Measurements from ENCODE around the gene DEAF1. TPM values are rescaled to one million over a fixed set of nuclear protein-coding genes. Genes with fewer than 3 reads are reported as not detected.
A peak's percentile ranks its signal among the peaks of the same experiment; 100 is the strongest.

DEAF1 gene
- total and polyA plus RNA-seq, 3 experiments from 2014 or later: 36.3 to 54.6 (median 52.1) TPM

DNA sequence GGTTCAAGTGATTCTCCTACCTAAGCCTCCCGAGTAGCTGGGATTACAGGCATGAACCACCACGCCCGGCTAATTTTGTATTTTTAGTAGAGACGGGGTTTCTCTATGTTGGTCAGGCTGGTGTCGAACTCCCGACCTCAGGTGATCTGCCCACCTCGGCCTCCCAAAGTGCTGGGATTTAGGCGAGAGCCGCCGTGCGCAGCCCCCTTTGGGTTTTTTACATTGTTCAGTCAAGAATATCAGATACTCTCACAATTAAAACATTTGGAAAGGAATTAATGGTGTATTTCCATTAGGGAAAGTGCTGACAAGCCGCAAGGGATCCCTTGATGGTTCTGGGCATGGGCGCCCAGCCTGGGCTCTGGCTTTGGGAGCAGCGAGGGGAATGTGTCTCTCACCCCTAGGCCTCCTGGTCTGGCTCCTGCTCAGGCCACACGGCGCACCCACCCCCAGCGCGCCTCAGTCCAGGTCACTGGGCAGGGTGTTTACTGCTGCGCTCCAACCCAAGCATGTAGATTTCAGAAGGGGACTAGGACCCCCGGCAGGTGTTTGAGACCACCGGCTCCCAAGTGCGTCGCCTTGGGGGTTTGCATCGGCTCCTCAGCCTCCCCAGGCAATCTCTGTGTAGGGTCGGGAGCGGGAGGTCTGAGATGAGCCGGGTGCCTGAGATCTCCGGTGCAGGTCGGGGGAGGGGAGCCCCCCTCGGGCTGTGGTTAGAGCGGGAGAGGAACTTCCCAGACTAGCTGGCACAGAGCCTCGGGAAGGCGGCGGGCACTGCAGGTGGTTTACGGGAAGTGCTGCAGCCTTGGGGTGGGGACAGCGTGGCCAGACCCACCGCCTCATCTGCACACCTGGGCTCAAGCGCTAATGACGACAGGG lies 78.5 kb downstream of the DEAF1 start:
- peak in 1 of 5 donors; percentile 47 for DNase-seq
- Histone ChIP-seq H3K4me3 (ENCODE audit: low read length) (peak overlapping the region; percentile 90), H3K27ac (ENCODE audit: low read depth, low read length) (peak overlapping the region; percentile 87), H3K4me1 (ENCODE audit: insufficient read depth, low read length) (peaks cover 18% of the 10 kb centered on the region), H3K36me3 (ENCODE audit: insufficient read depth, low read length) (peaks cover 15% of the 10 kb centered on the region), H3K9me3 (ENCODE audit: low read length) (no peaks in the 10 kb centered on the region), H3K27me3 (ENCODE audit: insufficient read depth, low read length, poor library complexity, severe bottlenecking) (no peaks in the 10 kb centered on the region)
- ChIA-PET POLR2A (interaction anchor here (0.6 to 1.1 kb wide), 7 partner anchors 16 to 109 kb away, joined by 3 to 5 read pairs (median 4); no protein-coding TSS in a partner anchor), CTCF (interaction anchor here (1.2 kb wide), 1 partner anchor 41 kb away, joined by 3 read pairs; no protein-coding TSS in a partner anchor)
- Mint-ChIP-seq H3K4me3 (peak overlapping the region; percentile 88 to 97 (median 93)), H3K4me1 (peaks cover 0 to 29% (median 10%) of the 10 kb centered on the region in 3 donors), H3K36me3 (peaks cover 0 to 27% (median 2%) of the 10 kb centered on the region in 3 donors), H3K27me3 (no peaks in the 10 kb centered on the region), H3K27ac (peak overlapping the region in 7 of 8 donors; percentile 80 to 93 (median 87)), H3K9me3 (no peaks in the 10 kb centered on the region)

DNA sequence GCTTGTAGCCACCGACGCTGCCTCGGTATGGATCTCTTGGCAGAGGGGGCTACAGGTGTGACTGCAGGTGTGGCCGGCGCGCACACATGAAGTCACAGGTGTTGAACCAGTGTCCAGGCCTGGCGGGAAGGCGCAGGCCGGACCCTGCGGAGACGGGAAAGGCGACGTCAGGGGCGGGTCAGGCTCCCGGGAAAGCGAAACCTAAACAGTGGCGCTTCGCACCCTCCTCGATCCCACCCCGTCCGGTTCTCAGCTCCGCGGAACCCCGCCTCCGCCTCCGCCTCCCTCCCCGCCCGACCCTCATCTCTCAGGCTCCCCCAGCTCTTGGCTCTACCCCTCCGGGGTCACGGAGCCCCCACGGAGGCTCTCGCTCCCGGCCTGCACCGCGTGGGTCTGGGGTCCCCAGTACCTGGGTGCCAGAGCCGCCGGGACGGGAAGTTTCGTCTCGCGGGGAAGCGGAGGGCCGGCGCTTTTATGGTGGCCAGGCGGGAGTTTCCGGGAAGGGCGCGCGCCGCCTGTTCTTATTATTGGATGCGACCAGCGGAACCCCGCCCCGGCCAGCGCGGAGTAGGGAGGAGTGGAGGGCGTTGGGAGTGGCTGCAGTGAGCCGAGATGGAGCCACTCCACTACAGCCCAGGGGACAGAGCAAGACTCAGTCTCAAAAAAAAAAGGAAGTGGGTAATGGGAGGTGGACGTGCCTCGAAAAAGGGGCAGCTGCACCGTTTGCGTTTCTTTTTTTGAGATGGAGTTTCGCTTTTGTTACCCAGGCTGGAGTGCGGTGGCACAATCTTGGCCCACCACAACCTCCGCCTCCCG lies 79.3 kb downstream of the DEAF1 start, which contains the start of gene IRF7:
IRF7 (minus strand) TSS at position 447 of the 816 bp plus-strand sequence. CDS start 586 bp downstream, outside the sequence.
- Histone ChIP-seq H3K27ac (ENCODE audit: low read depth, low read length) (peak within 1 kb of the TSS; percentile 87), H3K27me3 (ENCODE audit: insufficient read depth, low read length, poor library complexity, severe bottlenecking) (no peaks in the 10 kb centered on the region), H3K36me3 (ENCODE audit: insufficient read depth, low read length) (peaks cover 23% of the 10 kb centered on the region), H3K4me3 (ENCODE audit: low read length) (peak within 1 kb of the TSS; percentile 90), H3K9me3 (ENCODE audit: low read length) (no peaks in the 10 kb centered on the region), H3K4me1 (ENCODE audit: insufficient read depth, low read length) (peaks cover 18% of the 10 kb centered on the region)
- Mint-ChIP-seq H3K36me3 (peaks cover 0 to 36% (median 2%) of the 10 kb centered on the region in 3 donors), H3K27ac (peak within 1 kb of the TSS; percentile 86 to 98 (median 92)), H3K9me3 (no peaks in the 10 kb centered on the region), H3K27me3 (no peaks in the 10 kb centered on the region), H3K4me1 (peaks cover 0 to 29% (median 10%) of the 10 kb centered on the region in 3 donors), H3K4me3 (peak within 1 kb of the TSS; percentile 88 to 97 (median 93))
- POLR2A ChIA-PET: interaction anchor here (0.6 to 2.0 kb wide), 11 partner anchors 15 to 110 kb away, joined by 3 to 11 read pairs (median 4); partner anchors contain the start of gene PHRF1
- DNase-seq: peak; percentile 81 to 89 (median 86)
- CTCF ChIA-PET: interaction anchor here (1.2 kb wide), 1 partner anchor 40 kb away, joined by 3 read pairs; no protein-coding TSS in a partner anchor

DNA sequence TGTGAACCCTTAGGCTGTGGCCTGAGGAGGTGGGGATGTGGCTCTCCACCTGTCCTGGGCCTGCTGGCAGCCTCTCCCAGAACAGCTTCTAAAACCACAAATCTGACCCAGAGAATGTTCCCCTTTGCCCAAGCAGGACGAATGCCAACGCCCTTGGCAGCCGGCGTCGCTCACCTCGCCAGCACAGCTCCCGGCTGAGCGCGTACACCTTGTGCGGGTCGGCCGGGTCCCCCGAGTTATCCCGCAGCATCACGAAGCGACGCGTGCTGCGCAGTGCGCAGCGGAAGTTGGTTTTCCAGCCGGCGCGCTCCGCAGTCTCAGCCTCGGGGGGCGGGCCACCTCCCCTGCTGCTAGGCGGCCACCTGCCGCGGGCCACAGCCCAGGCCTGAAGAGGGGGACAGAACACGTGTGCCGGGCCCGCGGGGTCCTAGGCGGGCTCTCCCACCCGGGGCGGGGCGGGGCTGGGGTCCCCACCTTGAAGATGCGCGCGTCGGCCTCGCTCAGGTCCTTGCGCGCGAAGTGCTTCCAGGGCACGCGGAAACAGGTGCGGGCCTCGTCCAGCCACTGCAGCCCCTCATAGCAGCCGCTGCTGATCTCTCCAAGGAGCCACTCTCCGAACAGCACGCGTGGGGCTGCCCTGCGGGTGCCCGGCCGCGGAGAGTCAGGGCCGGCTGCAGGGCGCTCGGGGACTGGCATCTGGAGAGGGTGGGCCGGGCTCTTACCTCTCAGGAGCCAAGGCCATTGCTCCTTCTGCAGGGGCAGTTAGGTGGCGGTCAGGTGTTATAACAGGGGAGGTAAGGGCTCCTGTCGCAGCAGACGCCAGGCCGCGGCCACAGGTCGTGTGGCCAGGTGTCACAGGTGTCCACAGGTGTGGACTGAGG lies 80.2 kb downstream of the DEAF1 start:
- peak overlapping the region; percentile 87 for H3K27ac ChIP-seq (ENCODE audit: low read depth, low read length)
- Mint-ChIP-seq H3K4me3 (peak overlapping the region; percentile 88 to 97 (median 93)), H3K27me3 (no peaks in the 10 kb centered on the region), H3K4me1 (peaks cover 0 to 29% (median 10%) of the 10 kb centered on the region in 3 donors), H3K9me3 (no peaks in the 10 kb centered on the region), H3K27ac (peak overlapping the region; percentile 86 to 98 (median 92)), H3K36me3 (peaks cover 0 to 43% (median 2%) of the 10 kb centered on the region in 3 donors)
- ChIA-PET CTCF (interaction anchor here (1.8 kb wide), 1 partner anchor 60 kb away, joined by 9 read pairs; no protein-coding TSS in a partner anchor), POLR2A (interaction anchor here (0.6 to 2.0 kb wide), 4 partner anchors 27 to 60 kb away, joined by 3 to 11 read pairs (median 4); partner anchors contain the start of gene PHRF1)
- H3K4me1 ChIP-seq (ENCODE audit: insufficient read depth, low read length): peaks cover 18% of the 10 kb centered on the region
- no peaks in the 10 kb centered on the region for H3K9me3 ChIP-seq (ENCODE audit: low read length)
- H3K36me3 ChIP-seq (ENCODE audit: insufficient read depth, low read length): peaks cover 26% of the 10 kb centered on the region
- H3K27me3 ChIP-seq (ENCODE audit: insufficient read depth, low read length, poor library complexity, severe bottlenecking): no peaks in the 10 kb centered on the region
- no peak for DNase-seq
- peak overlapping the region; percentile 90 for H3K4me3 ChIP-seq (ENCODE audit: low read length)

DNA sequence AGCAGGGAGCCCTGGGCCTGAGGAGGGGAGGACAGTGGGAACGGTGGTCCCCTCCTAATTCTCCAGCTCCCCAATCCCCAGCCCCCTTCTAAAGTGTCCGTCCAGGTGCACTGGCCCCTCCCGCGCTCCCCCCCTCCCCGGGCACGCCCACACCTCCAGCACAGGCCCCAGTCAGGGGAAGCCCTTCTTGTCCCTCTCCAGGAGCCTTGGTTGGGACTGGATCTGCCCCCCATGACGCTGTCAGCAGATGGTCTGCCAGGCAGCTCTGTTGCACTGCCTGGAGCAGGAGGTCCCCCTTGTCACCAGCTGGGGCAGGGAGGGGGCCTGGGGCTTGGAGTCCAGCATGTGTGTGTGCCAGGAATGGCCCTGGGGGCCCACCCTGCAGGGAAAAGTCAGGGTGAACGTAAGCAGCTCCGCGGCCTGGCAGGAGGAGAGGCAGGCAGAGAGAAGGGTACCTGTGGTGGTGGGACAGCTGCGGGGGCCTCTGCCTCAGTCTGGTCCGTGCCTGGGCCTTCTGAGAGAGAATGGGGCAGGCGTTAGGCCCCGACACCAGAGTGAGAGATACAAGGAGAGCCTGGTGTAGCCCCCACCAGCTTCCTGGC lies 80.9 kb downstream of the DEAF1 start:
- peaks cover 26% of the 10 kb centered on the region for H3K36me3 ChIP-seq (ENCODE audit: insufficient read depth, low read length)
- H3K4me3 ChIP-seq (ENCODE audit: low read length): no peak overlapping the region
- no peaks in the 10 kb centered on the region for H3K9me3 Mint-ChIP-seq
- no peaks in the 10 kb centered on the region for H3K9me3 ChIP-seq (ENCODE audit: low read length)
- peak overlapping the region; percentile 57 for H3K27ac ChIP-seq (ENCODE audit: low read depth, low read length)
- POLR2A ChIA-PET: interaction anchor here (0.7 to 2.0 kb wide), 4 partner anchors 38 to 112 kb away, joined by 3 to 11 read pairs (median 5); partner anchors contain the start of genes PHRF1 and RNH1
- CTCF ChIA-PET: interaction anchor here (1.5 to 1.8 kb wide), 2 partner anchors 59 to 152 kb away, joined by 4 to 9 read pairs; no protein-coding TSS in a partner anchor
- H3K36me3 Mint-ChIP-seq: peaks cover 0 to 47% (median 2%) of the 10 kb centered on the region in 3 donors
- peaks cover 18% of the 10 kb centered on the region for H3K4me1 ChIP-seq (ENCODE audit: insufficient read depth, low read length)
- H3K4me3 Mint-ChIP-seq: peak overlapping the region; percentile 69 to 85 (median 75)
- peak overlapping the region; percentile 68 to 88 (median 78) for H3K27ac Mint-ChIP-seq
- H3K4me1 Mint-ChIP-seq: peaks cover 0 to 29% (median 10%) of the 10 kb centered on the region in 3 donors
- no peaks in the 10 kb centered on the region for H3K27me3 ChIP-seq (ENCODE audit: insufficient read depth, low read length, poor library complexity, severe bottlenecking)
- H3K27me3 Mint-ChIP-seq: no peaks in the 10 kb centered on the region
- DNase-seq: no peak

DNA sequence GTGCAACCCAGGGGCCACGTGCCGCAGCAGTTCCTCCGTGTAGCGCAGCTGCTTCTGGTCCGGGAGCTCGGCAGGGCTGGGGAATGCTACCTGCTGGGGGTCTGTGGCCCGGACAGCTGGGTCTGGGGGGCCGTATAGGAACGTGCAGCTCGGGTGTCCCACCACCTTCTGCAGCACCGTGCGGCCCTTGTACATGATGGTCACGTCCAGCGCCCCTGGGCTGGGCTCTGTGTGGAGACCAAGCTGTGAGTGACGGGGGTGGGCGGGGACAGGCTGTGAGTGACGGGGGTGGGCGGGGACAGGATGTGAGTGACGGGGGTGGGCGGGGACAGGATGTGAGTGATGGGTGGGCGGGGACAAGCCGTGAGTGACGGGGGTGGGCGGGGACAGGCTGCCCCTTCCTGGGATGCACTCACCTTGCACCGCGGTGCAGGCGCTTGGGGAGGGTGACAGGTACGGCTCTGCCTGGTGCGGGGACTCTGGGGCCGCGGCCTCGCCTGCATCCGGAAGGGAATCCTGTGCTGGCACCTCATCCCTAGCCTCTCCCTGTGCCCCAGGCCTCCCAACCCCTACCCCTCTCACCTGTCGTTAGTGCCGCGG lies 81.6 kb downstream of the DEAF1 start:
- Mint-ChIP-seq H3K4me1 (peaks cover 0 to 29% (median 10%) of the 10 kb centered on the region in 3 donors), H3K36me3 (peaks cover 0 to 52% (median 2%) of the 10 kb centered on the region in 3 donors), H3K27ac (peak overlapping the region in 7 of 8 donors; percentile 37 to 92 (median 78)), H3K27me3 (no peaks in the 10 kb centered on the region), H3K4me3 (peak overlapping the region in 2 of 7 donors; percentile 75 to 80), H3K9me3 (no peaks in the 10 kb centered on the region)
- ChIA-PET CTCF (interaction anchor here (0.9 to 1.8 kb wide), 4 partner anchors 11 to 152 kb away, joined by 3 to 9 read pairs (median 4); no protein-coding TSS in a partner anchor), POLR2A (interaction anchor here (0.7 to 1.2 kb wide), 3 partner anchors 37 to 113 kb away, joined by 3 to 6 read pairs (median 4); partner anchors contain the start of genes PHRF1 and RNH1)
- peaks cover 18% of the 10 kb centered on the region for H3K4me1 ChIP-seq (ENCODE audit: insufficient read depth, low read length)
- peaks cover 26% of the 10 kb centered on the region for H3K36me3 ChIP-seq (ENCODE audit: insufficient read depth, low read length)
- H3K9me3 ChIP-seq (ENCODE audit: low read length): no peaks in the 10 kb centered on the region
- no peak overlapping the region for H3K4me3 ChIP-seq (ENCODE audit: low read length)
- peak overlapping the region; percentile 57 for H3K27ac ChIP-seq (ENCODE audit: low read depth, low read length)
- peak; percentile 42 to 90 (median 79) for DNase-seq
- no peaks in the 10 kb centered on the region for H3K27me3 ChIP-seq (ENCODE audit: insufficient read depth, low read length, poor library complexity, severe bottlenecking)

DNA sequence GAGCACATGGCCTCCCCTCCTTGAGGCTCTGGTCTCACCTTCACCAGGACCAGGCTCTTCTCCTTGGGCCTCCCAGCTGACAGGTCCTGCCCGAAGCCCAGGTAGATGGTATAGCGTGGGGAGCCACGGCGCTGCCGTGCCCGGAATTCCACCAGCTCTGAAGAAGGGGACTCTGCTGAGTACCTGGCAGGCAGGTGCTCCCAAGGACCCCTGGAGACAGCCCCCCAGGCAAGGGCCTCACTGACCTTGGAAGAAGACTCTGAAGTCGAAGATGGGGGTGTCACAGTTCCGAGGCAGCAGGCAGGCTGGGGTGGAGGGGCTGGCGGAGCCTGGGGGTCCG lies 82.1 kb downstream of the DEAF1 start:
- H3K4me3 Mint-ChIP-seq: no peak overlapping the region
- H3K9me3 ChIP-seq (ENCODE audit: low read length): no peaks in the 10 kb centered on the region
- H3K36me3 ChIP-seq (ENCODE audit: insufficient read depth, low read length): peaks cover 26% of the 10 kb centered on the region
- H3K27ac Mint-ChIP-seq: peak overlapping the region in 7 of 8 donors; percentile 3 to 98 (median 86)
- H3K27me3 ChIP-seq (ENCODE audit: insufficient read depth, low read length, poor library complexity, severe bottlenecking): no peaks in the 10 kb centered on the region
- peaks cover 0 to 57% (median 2%) of the 10 kb centered on the region in 3 donors for H3K36me3 Mint-ChIP-seq
- no peak for DNase-seq
- peak overlapping the region; percentile 14 for H3K27ac ChIP-seq (ENCODE audit: low read depth, low read length)
- H3K9me3 Mint-ChIP-seq: no peaks in the 10 kb centered on the region
- H3K4me3 ChIP-seq (ENCODE audit: low read length): no peak overlapping the region
- peaks cover 18% of the 10 kb centered on the region for H3K4me1 ChIP-seq (ENCODE audit: insufficient read depth, low read length)
- peaks cover 0 to 29% (median 10%) of the 10 kb centered on the region in 3 donors for H3K4me1 Mint-ChIP-seq
- POLR2A ChIA-PET: no interaction called here
- no peaks in the 10 kb centered on the region for H3K27me3 Mint-ChIP-seq
- CTCF ChIA-PET: interaction anchor here (0.9 to 1.8 kb wide), 4 partner anchors 11 to 153 kb away, joined by 3 to 9 read pairs (median 4); no protein-coding TSS in a partner anchor
